Glutamatergic neuron (in vitro differentiated cells): ENCODE results near the gene DDX51. TPM values are rescaled to one million over a fixed set of nuclear protein-coding genes. Genes with fewer than 3 reads are reported as not detected.

Experiments used
- DNase-seq: peaks from one replicate; pipeline ENCODE4 v3.0.0; 2022
- H3K27ac Mint-ChIP-seq: one replicate; pipeline ENCODE4 v1.8.0; 2020; ENCODE audit warnings: mild to moderate bottlenecking, mixed read lengths, inconsistent platforms; ENCODE audit not compliant: unreplicated experiment
- H3K27me3 Mint-ChIP-seq: one replicate; pipeline ENCODE4 v1.8.0; 2020; ENCODE audit warnings: mild to moderate bottlenecking, moderate library complexity, mixed read lengths, inconsistent platforms; ENCODE audit not compliant: unreplicated experiment
- H3K36me3 Mint-ChIP-seq: one replicate; pipeline ENCODE4 v1.8.0; 2020; ENCODE audit warnings: mild to moderate bottlenecking, mixed read lengths, inconsistent platforms; ENCODE audit not compliant: unreplicated experiment
- H3K4me1 Mint-ChIP-seq: one replicate; pipeline ENCODE4 v1.8.0; 2020; ENCODE audit warnings: mild to moderate bottlenecking, low read depth, mixed read lengths, inconsistent platforms; ENCODE audit not compliant: unreplicated experiment
- H3K4me3 Mint-ChIP-seq: one replicate; pipeline ENCODE4 v1.8.0; 2020; ENCODE audit warnings: mild to moderate bottlenecking, mixed read lengths, inconsistent platforms; ENCODE audit not compliant: unreplicated experiment
- H3K9me3 Mint-ChIP-seq: one replicate; pipeline ENCODE4 v1.8.0; 2020; ENCODE audit warnings: mild to moderate bottlenecking, moderate library complexity, mixed read lengths, inconsistent platforms; ENCODE audit not compliant: unreplicated experiment
- total RNA-seq: library from RNA; stranded (reverse); fragmentation: NEBNext Ultra II Directional; extraction: Animal tissue kit (Norgen Biotek cat#: 25700); gene quantifications from one replicate; pipeline ENCODE4 v1.2.1, GENCODE V29; 2021; ENCODE audit not compliant: unreplicated experiment
- TF ChIP-seq, protein P1 (sequence below): fragments of 200-600 bp; sonication (generic); IDR thresholded peaks from one replicate; pipeline ENCODE4 v1.5.0; 2021; ENCODE audit not compliant: partially characterized antibody, unreplicated experiment

Gene DDX51
- total RNA-seq, 1 donor from 2014 or later, result 24.9 TPM

DNA sequence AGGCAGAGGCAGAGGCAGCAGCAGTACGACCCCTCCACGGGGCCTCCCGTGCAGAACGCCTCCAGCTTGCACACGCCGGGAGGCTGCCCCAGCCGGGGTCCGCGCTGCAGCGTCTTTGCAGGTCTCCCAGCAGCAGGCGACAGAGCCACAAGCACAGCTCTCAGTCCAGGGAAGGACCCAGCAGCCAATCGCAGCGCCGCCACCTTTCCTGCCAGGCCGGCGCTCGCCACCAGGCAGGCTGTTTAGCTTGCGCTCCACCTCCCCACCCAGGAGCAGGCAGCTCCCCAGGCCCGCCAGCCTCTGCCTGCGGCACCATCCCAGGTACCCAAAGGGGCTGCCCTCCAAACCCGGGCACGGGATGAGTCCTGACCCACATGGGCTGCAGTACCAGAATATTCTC lies 25.2 kb downstream of the DDX51 start:
- Mint-ChIP-seq H3K27me3 (no peaks in the 10 kb centered on the region), H3K4me3 (no peak overlapping the region), H3K27ac (no peak overlapping the region), H3K36me3 (peaks cover 5% of the 10 kb centered on the region), H3K9me3 (peaks cover 2% of the 10 kb centered on the region), H3K4me1 (no peaks in the 10 kb centered on the region)
- TF ChIP-seq, protein P1, sequence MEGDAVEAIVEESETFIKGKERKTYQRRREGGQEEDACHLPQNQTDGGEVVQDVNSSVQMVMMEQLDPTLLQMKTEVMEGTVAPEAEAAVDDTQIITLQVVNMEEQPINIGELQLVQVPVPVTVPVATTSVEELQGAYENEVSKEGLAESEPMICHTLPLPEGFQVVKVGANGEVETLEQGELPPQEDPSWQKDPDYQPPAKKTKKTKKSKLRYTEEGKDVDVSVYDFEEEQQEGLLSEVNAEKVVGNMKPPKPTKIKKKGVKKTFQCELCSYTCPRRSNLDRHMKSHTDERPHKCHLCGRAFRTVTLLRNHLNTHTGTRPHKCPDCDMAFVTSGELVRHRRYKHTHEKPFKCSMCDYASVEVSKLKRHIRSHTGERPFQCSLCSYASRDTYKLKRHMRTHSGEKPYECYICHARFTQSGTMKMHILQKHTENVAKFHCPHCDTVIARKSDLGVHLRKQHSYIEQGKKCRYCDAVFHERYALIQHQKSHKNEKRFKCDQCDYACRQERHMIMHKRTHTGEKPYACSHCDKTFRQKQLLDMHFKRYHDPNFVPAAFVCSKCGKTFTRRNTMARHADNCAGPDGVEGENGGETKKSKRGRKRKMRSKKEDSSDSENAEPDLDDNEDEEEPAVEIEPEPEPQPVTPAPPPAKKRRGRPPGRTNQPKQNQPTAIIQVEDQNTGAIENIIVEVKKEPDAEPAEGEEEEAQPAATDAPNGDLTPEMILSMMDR, result no peak
- no peak for DNase-seq

DNA sequence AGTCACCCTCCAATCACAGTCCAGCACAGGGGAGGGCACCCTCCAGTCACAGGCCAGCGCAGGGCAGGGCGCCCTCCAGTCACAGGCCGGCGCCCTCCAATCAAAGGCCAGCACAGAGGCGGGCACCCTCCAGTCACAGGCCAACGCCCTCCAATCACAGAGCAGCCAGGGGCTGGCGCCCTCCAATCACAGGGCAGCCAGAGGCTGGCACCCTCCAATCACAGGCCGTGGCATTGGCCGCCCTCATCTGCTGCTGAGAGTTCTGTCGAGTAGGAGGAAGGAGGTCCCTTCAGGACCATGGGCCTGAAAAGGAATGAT lies 26.6 kb downstream of the DDX51 start:
- Mint-ChIP-seq H3K4me1 (no peaks in the 10 kb centered on the region), H3K4me3 (no peak overlapping the region), H3K27ac (no peak overlapping the region), H3K27me3 (no peaks in the 10 kb centered on the region), H3K9me3 (peaks cover 2% of the 10 kb centered on the region), H3K36me3 (no peaks in the 10 kb centered on the region)
- no peak for DNase-seq
- TF ChIP-seq, protein P1, result no peak

DNA sequence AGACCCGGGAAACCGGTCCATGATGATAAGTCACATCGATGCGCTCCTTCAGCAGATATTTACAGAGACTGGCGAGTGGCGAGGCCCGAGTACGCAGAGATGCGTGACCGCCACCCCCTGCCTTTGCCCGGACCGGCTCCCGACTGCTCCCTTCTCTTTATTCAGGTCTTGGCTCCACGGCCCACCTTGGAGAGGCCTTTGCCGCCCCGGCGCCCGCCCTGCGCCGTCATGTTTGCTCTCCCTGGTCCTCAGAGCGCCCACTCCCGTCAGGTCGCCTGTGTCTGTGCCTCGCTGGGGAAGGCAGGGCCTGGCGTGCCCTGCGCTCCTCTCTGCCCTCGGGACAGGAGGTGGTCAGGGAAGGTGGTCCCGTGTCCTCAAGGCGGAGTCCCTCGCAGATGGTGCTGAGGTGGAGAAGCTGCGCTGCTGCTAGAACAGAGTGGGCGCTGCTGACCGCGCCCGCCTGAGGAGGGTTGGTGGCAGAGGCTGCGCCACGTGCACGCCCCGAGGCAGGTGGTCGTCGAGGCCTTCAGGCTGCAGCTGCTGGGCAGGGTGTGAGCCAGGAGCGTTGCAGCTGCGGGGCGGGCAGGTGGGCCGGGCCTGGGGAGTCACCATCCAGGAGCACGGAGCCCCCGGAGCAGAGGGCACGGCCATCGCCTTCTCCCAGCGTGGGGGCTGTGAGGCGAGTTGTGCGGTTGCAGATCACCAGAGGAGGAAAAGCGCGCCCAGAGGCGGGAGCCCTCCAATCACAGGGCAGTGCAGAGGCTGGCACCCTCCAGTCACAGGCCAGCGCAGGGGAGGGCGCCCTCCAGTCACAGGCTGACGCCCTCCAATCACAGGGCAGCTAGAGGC lies 27.2 kb downstream of the DDX51 start:
- no peaks in the 10 kb centered on the region for H3K27me3 Mint-ChIP-seq

DNA sequence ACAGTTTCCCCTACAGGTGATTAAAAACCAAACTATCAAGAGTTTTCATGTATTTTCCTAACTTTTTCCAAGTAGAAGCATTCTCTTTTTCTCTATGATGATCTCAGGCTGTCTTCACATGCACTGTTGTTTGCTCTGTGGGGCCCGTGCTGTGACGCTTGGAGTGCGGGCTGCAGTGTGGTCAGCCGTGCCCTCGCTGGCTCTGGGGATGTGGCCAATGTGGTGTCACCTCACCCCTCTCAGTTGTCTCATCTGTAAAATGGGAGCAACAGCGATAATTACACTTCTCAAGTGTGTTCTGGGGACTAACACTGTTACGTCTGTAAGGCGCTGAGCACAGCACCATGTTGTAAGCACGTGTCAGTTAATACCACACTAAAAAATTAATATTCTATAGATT lies 28.6 kb downstream of the DDX51 start:
- Mint-ChIP-seq H3K27ac (no peak overlapping the region), H3K36me3 (no peaks in the 10 kb centered on the region), H3K4me3 (no peak overlapping the region), H3K27me3 (no peaks in the 10 kb centered on the region), H3K9me3 (peaks cover 2% of the 10 kb centered on the region), H3K4me1 (no peaks in the 10 kb centered on the region)
- DNase-seq, result no peak
- TF ChIP-seq, protein P1, result no peak

More for the DNA sequence above, 27.2 kb downstream of the DDX51 start:
- TF ChIP-seq, protein P1, result no peak
- no peaks in the 10 kb centered on the region for H3K36me3 Mint-ChIP-seq
- no peaks in the 10 kb centered on the region for H3K4me1 Mint-ChIP-seq
- no peak overlapping the region for H3K4me3 Mint-ChIP-seq
- H3K27ac Mint-ChIP-seq, result no peak overlapping the region
- DNase-seq, result no peak
- H3K9me3 Mint-ChIP-seq, result peaks cover 2% of the 10 kb centered on the region

- H3K9me3 Mint-ChIP-seq, result peaks cover 2% of the 10 kb centered on the region
- TF ChIP-seq, protein P1, result no peak
- no peak overlapping the region for H3K4me3 Mint-ChIP-seq
- H3K27me3 Mint-ChIP-seq, result no peaks in the 10 kb centered on the region
- DNase-seq, result no peak
- H3K4me1 Mint-ChIP-seq, result no peaks in the 10 kb centered on the region
- no peaks in the 10 kb centered on the region for H3K36me3 Mint-ChIP-seq
- no peak overlapping the region for H3K27ac Mint-ChIP-seq
Observed at GRCh38 chr12:132114667-132115066, 29.5 kb downstream of the DDX51 start.
